ENCODE data around the gene MAP1LC3B2.

MAP1LC3B2 gene

DNA sequence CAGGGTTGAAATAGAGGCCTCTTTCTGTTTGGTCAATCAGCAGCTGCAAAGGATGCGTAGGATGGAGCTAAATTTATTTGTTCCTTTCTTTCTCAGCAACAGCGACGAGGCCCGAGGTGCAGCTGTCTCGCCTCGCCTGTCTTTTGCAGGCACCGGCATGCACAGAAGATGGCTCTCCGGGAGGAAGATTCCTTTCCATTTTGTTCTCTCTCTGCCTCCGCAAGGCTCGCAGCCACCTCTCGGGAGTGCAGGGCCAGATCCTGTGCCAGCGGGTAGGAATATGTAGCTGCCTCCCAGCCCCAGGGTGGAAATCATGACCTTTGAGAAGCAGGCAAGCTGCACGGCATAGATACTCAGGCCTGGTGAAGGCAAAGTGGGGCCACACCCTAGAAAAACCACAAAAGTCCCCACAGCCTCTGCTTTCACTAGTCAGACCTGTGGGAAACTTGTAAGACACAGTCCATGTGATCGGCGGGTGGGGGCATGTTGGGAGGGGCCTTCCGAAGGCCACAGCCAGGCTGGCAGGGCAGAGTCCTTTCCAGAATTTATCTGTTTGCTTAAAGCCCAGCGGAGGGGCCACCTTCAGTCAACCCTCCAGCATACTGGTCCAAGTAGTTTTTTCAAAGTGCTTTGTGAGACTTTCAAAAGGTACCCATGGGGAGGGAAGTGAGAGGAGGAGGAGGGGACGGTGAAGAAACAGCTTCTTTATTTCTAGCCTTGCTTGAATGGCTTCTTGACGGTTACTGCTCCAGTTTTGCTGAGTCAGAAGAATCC, at the start of gene MAP1LC3B2:
TSS of gene MAP1LC3B2 (plus strand) at position 220 of the 774 bp plus-strand sequence. CDS start 16,562 bp downstream, outside the sequence.
- peak; percentile 33 for DNase-seq

DNA sequence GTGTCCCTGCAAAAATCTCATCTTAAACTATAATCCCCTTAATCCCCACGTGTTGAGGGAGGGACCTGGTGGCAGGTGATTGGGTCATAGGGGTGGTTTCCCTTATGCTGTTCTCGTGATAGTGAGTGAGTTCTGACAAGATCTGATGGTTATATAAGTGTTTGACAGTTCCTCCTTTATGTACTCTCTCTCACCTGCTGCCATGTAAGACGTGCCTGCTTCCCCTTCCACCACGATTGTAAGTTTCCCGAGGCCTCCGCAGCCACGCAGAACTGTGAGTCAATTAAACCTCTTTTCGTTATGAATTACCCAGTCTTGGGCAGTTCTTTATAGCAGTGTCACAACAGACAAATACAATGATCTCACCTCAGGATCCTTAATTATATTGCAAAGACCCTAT, 45.2 kb upstream of the MAP1LC3B2 start:
- no peak for DNase-seq

DNA sequence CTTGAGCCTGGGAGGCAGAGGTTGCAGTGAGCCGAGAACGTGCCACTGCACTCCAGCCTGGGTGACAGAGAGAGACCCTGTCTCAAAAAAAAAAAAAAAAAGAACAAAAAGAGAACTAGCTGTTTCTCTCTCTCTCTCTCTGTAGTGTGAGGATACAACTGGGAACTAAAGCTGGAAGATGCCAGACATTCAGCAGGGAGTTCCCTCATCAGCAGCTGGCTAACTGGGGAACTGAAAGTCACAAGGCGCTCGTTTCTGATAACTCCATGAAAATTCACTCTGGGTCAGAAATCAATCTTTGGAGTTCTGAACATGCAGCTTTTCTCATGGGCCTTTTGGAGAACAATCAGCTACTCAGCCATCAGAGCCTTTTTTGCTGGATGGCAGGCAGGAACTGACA, 43.5 kb upstream of the MAP1LC3B2 start:
- no peak for DNase-seq

DNA sequence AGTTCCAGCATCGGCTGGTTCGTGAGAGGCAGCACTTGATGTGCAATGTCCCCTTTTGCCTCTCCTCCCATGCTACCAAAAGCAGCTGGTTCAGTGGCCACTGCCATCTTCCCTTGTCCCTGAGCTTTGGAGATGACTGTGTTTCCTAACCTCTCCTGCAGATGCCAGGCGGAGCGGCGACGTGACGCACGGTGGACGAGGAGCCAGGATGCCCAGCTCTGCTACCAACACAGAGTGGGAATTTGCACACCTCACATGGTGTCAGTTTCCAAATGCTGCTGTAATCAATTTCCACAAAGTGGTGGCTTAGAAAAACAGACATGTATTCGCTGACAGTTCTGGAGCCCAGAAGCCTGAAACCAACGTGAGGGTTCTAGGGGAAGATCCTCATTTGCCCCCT, 42.5 kb upstream of the MAP1LC3B2 start:
- DNase-seq: no peak

- no peak for DNase-seq
These were observed 41.6 kb upstream of the MAP1LC3B2 start for GRCh38 chr12:116517431-116518045.

DNA sequence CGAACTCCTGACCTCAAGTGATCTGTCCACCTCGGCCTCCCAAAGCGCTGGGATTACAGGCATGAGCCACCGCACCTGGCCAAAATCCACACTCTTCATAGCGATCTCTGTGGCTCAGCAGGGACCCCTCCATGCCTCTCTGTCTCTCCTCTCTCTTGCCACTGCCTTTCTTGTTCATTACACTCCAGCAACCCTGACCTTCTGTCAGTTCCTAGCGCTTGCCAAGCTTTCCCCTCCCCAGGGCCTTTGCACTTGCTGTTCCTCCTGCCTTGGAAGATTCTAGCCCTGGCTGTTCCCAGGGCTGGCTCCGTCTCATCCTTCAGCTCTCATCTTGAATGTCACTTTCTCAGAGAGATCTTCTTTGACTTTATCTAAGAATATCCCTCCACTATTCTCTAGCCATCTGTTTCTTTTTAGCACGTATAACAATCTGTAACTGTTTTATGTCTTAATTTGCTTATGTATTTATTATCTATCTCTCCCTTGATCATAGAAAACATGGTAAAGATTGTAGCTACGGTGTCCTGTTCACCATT, 38.9 kb upstream of the MAP1LC3B2 start:
- no peak for DNase-seq

GRCh38 chr12:116520801-116521471, 38.2 kb upstream of the MAP1LC3B2 start:
- DNase-seq: no peak

DNA sequence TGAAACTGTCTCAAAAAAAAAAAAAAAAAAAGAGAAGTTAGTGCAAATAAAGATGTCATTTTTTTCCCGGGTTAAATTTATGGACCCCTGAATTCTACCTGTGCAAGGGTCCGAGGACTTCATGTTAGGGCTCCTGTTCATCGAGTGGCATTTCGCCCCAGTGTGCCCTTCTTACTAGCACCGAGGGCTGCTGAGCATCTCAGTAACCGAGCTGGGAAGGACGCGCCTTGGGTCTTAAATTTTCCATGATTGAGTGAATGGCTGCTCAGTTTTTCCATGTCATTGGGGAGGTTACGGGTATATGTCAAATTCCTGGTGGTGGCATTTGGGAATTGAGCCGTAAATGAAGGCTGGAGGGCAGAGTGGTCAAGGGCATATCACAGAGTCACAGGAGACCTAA, 34.9 kb upstream of the MAP1LC3B2 start:
- no peak for DNase-seq

- DNase-seq: no peak
These were observed 34.2 kb upstream of the MAP1LC3B2 start for GRCh38 chr12:116524964-116525379.

DNA sequence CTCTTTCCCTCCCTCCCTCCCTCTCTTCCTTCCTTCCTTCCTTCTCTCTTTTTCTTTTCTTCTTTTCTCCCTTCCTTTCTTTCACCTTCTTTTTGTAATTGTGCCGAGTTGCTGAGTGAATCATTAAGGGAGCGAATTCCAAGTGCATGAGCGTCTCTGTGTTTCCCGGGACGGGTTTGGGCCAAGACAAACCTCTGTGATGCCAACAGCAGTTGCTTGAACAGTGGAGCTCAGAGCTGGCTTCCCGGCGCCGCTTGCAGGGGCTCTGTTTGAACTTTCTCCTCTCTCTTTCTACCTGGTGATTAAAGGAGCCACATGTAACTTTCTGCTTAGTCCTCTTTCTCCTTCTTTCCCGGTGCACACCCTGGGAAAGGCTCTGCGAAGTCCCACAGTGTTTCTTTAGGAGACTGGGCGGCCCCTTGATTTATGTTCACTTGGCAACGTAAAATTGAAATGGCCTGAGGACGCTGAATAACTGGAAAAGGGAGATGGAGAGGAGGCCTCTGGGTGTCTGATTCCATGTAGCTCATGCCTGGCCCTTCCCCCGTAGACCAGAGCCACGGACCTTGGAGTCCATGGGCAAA, 33.7 kb upstream of the MAP1LC3B2 start:
- DNase-seq: no peak

DNA sequence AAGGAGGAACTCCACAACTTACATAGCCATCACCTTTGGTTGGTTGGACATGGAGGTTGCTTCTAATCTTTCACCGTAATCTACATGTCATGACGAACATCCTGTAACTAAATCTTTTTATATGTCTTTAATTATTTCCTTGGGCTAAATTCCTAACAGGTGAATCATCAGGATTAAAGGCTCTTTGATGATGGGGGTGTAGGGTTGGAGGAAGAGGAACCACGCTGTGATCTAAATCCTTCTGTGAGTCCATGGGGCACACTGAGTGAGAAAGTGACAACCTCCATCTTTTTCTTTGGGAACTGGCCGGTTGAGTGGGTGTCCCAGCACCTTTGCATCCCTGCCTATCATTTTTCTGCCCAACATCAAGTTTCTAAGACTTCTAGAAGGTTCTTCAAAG, 31.1 kb upstream of the MAP1LC3B2 start:
- no peak for DNase-seq

- no peak for DNase-seq
These were observed 30.7 kb upstream of the MAP1LC3B2 start for GRCh38 chr12:116528498-116528897.

DNA sequence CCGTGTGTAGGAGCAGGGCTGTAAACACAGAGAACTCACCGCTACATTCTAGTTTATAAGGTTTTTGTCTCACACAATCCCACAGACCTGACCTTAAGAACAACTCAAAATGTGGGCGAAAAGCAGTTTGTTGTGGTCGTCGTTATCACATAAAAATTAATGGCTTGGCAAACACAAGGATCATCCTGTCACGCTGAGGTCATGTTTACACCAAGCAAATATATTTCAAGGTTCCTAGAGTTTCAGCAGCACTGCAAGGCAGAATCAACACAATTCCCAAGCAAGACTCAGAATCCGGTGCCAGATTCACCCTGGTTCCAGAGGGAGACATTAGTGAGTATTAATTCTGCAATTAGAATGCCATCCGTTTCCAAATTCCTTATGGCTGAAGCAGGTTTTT, 30.1 kb upstream of the MAP1LC3B2 start:
- no peak for DNase-seq

DNA sequence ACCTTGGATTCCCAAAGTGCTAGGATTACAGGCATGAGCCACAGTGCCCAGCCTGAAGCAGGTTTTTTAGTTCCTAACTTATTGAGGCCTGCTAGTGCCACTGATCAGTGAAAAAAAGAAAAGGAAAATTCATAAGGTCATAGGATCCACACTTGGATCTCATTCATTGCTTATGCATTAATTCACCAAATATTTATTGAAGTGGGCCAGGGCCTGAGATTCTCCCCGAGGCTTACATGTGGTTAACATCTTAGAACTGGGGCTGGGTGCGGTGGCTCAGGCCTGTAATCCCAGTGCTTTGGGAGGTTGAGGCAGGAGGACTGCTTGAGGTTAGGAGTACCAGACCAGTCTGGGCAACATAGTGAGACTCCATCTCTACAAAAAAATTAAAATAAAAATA, 29.5 kb upstream of the MAP1LC3B2 start:
- no peak for DNase-seq

DNA sequence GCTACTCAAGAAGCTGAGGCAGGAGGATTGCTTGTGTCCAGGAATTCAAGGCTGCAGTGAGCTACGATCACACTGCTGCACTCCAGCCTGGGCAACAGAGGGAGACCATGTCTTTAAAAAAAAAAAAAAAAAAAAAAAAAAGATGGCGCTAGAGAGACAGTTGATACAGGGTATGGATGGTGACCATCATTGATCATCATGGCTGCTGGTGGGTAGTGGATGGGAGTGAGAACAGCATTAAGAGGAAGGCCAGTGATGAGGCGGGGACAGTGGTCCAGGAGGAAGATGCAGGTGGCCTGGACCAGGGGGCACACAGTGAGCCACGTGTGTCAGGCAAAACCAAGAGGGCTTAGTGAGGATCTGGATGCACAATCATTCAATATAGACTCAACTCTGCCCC, 26.8 kb upstream of the MAP1LC3B2 start:
- DNase-seq: no peak

GRCh38 chr12:116532986-116533342, 26.2 kb upstream of the MAP1LC3B2 start:
- DNase-seq: no peak

DNA sequence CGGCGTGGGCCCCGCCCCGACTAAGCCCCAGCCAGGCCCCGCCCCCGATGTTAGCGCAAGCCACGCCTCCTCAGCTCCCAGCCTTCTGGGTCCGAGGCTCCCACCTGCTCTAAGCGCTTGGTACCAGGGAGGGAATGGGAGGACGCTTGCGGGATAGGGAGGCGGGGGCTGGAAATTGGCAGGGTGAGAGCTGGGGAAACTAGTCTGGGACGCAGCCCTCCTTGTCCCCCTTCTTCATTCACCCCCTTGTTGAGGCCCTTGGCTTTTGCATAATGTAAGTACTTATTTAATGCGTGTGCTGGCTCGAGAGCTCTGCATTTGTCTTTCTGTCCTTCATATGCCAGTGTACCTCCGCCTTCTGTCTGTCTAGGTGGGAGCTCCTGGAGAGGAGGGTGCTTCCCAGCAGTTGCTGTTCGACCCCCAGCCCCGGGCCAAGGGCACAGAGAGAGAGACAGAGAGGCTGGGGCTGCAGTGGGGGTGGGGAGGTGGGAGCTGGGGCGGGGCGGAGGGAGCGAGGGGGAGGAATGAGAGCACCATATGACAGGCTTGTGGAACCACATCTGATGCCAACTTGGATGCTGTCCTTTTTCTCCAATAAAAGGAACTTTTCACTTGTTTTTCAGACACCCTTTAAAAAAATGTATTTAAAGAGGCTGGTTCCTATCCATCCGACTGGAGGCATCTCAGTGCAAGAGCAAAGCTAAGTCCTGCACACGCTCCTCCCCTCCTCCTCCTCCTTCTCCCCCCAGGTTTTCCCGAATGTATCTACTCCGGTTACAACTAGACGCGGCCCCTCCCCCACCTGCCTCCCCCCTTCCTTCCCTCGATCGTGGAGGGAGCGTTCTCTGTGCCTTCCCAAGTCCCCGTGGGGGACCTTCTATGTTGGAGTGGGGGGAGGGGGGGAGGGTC, 25.6 kb upstream of the MAP1LC3B2 start:
- peak; percentile 70 for DNase-seq

GRCh38 chr12:116534311-116535121, 24.7 kb upstream of the MAP1LC3B2 start:
- DNase-seq: no peak

- DNase-seq: no peak
These were observed 23.9 kb upstream of the MAP1LC3B2 start for GRCh38 chr12:116535241-116535640.

- DNase-seq: no peak
These were observed 21.9 kb upstream of the MAP1LC3B2 start for GRCh38 chr12:116537101-116537904.

All from NCI-H187 treated with DMSO at 0.1 percent for 48 hours (cell line).